ENCODE data around the gene NUDT17.
"Not testable (repeated sequence)": the region's sequence is repeated elsewhere in the genome, so short reads cannot be mapped to it uniquely, and the experiment has no call there.

NUDT17 gene

DNA sequence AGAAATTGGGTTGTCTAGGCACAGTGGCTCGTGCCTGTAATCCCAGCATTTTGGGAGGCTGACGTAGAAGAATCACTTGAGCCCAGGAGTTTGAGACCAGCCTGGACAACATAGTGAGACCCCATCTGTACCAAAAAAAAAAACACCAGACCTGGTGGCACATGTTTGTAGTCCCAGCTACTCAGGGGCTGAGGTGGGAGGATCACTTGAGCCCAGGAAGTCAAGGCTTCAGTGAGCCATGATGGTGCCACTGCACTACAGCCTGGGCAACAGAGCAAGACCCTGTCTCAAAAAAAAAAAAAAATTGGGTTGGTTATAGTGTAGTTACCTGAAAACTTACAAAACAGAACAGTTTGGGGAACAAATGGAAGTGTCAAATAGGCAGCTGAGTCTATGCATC, 14.6 kb upstream of the NUDT17 start:
- not testable (repeated sequence) for H3K4me1 ChIP-seq (ENCODE audit: control insufficient read depth, low read depth, low read length); H4K8ac ChIP-seq (ENCODE audit: low read depth, low read length); H3K9ac ChIP-seq (ENCODE audit: low read length); H3K79me2 ChIP-seq (ENCODE audit: control insufficient read depth, insufficient read depth, low read length); H3K4me2 ChIP-seq (ENCODE audit: low read length); H2BK5ac ChIP-seq (ENCODE audit: low read length); H2AK5ac ChIP-seq (ENCODE audit: low read length); H3K79me1 ChIP-seq (ENCODE audit: low read length); H3K4me3 ChIP-seq (ENCODE audit: low read length); H3K4ac ChIP-seq (ENCODE audit: low read depth, low read length); H3K23ac ChIP-seq (ENCODE audit: low read length); H3K27me3 ChIP-seq (ENCODE audit: insufficient read depth, low read length, poor library complexity); H2BK15ac ChIP-seq (replicated peaks; ENCODE audit: low read depth); H2BK120ac ChIP-seq (ENCODE audit: low read depth, low read length); H3K27ac ChIP-seq (ENCODE audit: low read depth, low read length); H3K18ac ChIP-seq (ENCODE audit: low read length); H3K56ac ChIP-seq (ENCODE audit: low read length); DNase-seq; H4K5ac ChIP-seq (ENCODE audit: low read length)
- H3K36me3 ChIP-seq (ENCODE audit: control insufficient read depth, insufficient read depth, low read length) = peaks cover 16% of the 10 kb centered on the region
- no CpG with 5 or more reads among the region's 2 CpGs for WGBS (ENCODE audit: extremely low coverage, insufficient coverage, low lambda C conversion rate)

DNA sequence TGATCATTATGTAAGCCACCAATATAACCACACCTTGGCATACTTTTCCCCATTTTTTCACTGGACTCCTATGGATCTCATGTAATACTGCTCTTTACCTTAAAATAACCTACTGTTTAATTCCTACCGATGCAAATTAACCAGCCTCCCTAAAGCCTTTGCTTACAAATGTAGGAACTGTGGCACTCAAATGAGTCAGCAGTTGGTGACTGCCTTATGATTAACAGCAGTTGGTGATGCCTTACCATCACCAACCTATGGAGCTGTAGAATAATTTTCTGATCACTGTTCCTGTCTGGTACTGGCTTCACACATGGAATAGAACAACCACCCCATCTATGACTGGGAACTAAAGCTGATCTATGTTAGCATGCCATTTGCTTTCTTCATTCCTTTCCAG, 7.8 kb upstream of the NUDT17 start:
- Histone ChIP-seq H3K36me3 (ENCODE audit: control insufficient read depth, insufficient read depth, low read length) (peaks cover 23% of the 10 kb centered on the region), H2BK120ac (ENCODE audit: low read depth, low read length) (no peak overlapping the region), H3K4ac (ENCODE audit: low read depth, low read length) (no peak overlapping the region), H3K9ac (ENCODE audit: low read length) (no peak overlapping the region), H2BK15ac (replicated peaks; ENCODE audit: low read depth) (no peak overlapping the region), H4K5ac (ENCODE audit: low read length) (no peak overlapping the region), H2BK5ac (ENCODE audit: low read length) (no peak overlapping the region), H3K4me3 (ENCODE audit: low read length) (no peak overlapping the region), H3K18ac (ENCODE audit: low read length) (no peak overlapping the region), H3K79me2 (ENCODE audit: control insufficient read depth, insufficient read depth, low read length) (no peaks in the 10 kb centered on the region), H3K23ac (ENCODE audit: low read length) (no peak overlapping the region), H3K4me1 (ENCODE audit: control insufficient read depth, low read depth, low read length) (no peaks in the 10 kb centered on the region), H3K27ac (ENCODE audit: low read depth, low read length) (no peak overlapping the region), H3K4me2 (ENCODE audit: low read length) (no peak overlapping the region), H3K27me3 (ENCODE audit: insufficient read depth, low read length, poor library complexity) (no peaks in the 10 kb centered on the region), H3K79me1 (ENCODE audit: low read length) (no peaks in the 10 kb centered on the region), H2AK5ac (ENCODE audit: low read length) (no peak overlapping the region), H3K56ac (ENCODE audit: low read length) (no peak overlapping the region), H4K8ac (ENCODE audit: low read depth, low read length) (no peak overlapping the region)
- DNase-seq = no peak
- no CpG with 5 or more reads among the region's 1 CpG for WGBS (ENCODE audit: extremely low coverage, insufficient coverage, low lambda C conversion rate)

DNA sequence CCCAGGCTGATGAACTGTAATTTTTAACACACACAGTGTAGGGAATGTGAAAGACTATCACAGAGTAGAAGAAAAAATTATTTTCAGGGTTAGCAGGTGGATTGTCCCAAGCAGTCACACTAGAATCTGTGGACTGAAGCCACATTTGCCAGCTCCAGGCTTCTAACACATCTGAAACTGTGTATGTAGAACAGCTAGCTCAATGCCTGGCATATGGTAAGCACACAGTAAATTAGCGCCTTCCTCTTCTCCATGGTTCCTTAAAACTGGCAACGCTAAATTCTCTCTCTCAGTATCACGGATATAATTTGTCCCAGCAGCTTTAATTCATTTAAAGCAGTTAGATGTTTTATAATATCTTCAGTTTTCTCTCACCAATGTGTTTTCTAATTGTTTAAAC, 2.4 kb upstream of the NUDT17 start:
- Histone ChIP-seq H3K4ac (ENCODE audit: low read depth, low read length) (no peak overlapping the region), H3K79me1 (ENCODE audit: low read length) (no peaks in the 10 kb centered on the region), H3K4me1 (ENCODE audit: control insufficient read depth, low read depth, low read length) (no peaks in the 10 kb centered on the region), H3K79me2 (ENCODE audit: control insufficient read depth, insufficient read depth, low read length) (no peaks in the 10 kb centered on the region), H4K8ac (ENCODE audit: low read depth, low read length) (no peak overlapping the region), H3K56ac (ENCODE audit: low read length) (no peak overlapping the region), H2BK15ac (replicated peaks; ENCODE audit: low read depth) (no peak overlapping the region), H3K4me2 (ENCODE audit: low read length) (no peak overlapping the region), H2BK120ac (ENCODE audit: low read depth, low read length) (no peak overlapping the region), H2AK5ac (ENCODE audit: low read length) (no peak overlapping the region), H3K23ac (ENCODE audit: low read length) (no peak overlapping the region), H4K5ac (ENCODE audit: low read length) (no peak overlapping the region), H2BK5ac (ENCODE audit: low read length) (no peak overlapping the region), H3K4me3 (ENCODE audit: low read length) (no peak overlapping the region), H3K36me3 (ENCODE audit: control insufficient read depth, insufficient read depth, low read length) (peaks cover 12% of the 10 kb centered on the region), H3K27ac (ENCODE audit: low read depth, low read length) (no peak overlapping the region), H3K18ac (ENCODE audit: low read length) (no peak overlapping the region), H3K9ac (ENCODE audit: low read length) (no peak overlapping the region), H3K27me3 (ENCODE audit: insufficient read depth, low read length, poor library complexity) (no peaks in the 10 kb centered on the region)
- no peak for DNase-seq
- WGBS (ENCODE audit: extremely low coverage, insufficient coverage, low lambda C conversion rate) = no CpG with 5 or more reads among the region's 3 CpGs

DNA sequence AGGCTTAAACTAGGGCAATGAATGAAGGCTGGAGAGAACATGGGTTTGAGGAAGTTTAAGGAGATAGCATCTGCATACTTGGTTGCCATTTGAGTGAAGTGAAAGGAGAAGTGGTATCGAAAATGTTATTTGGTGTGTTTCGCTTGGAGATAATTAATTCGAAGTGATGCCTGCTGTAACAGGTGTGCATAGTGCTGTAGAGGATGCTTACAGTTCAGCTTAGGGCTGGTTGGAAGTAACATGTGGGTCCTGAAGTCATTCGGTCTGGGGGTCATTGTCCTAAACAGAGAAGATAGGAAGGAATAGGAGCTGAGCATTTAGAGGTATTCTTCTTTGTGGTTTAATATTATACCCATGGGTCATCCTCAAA, 301 bp upstream of the NUDT17 start:
- WGBS (ENCODE audit: extremely low coverage, insufficient coverage, low lambda C conversion rate) = 100% methylated on average over 2 of the region's 4 CpGs
- H3K36me3 ChIP-seq (ENCODE audit: control insufficient read depth, insufficient read depth, low read length) = peaks cover 12% of the 10 kb centered on the region
- no peaks in the 10 kb centered on the region for H3K79me1 ChIP-seq (ENCODE audit: low read length)
- no peak overlapping the region for H2BK15ac ChIP-seq (replicated peaks; ENCODE audit: low read depth)
- H4K8ac ChIP-seq (ENCODE audit: low read depth, low read length) = no peak overlapping the region
- no peak overlapping the region for H4K5ac ChIP-seq (ENCODE audit: low read length)
- no peak overlapping the region for H3K56ac ChIP-seq (ENCODE audit: low read length)
- H3K4me2 ChIP-seq (ENCODE audit: low read length) = peak overlapping the region; percentile 8
- H3K4me3 ChIP-seq (ENCODE audit: low read length) = no peak overlapping the region
- H3K79me2 ChIP-seq (ENCODE audit: control insufficient read depth, insufficient read depth, low read length) = no peaks in the 10 kb centered on the region
- H2BK120ac ChIP-seq (ENCODE audit: low read depth, low read length) = no peak overlapping the region
- no peak overlapping the region for H3K18ac ChIP-seq (ENCODE audit: low read length)
- no peak overlapping the region for H2AK5ac ChIP-seq (ENCODE audit: low read length)
- H3K23ac ChIP-seq (ENCODE audit: low read length) = no peak overlapping the region
- no peaks in the 10 kb centered on the region for H3K4me1 ChIP-seq (ENCODE audit: control insufficient read depth, low read depth, low read length)
- H3K27ac ChIP-seq (ENCODE audit: low read depth, low read length) = no peak overlapping the region
- H2BK5ac ChIP-seq (ENCODE audit: low read length) = no peak overlapping the region
- no peak for DNase-seq
- H3K4ac ChIP-seq (ENCODE audit: low read depth, low read length) = no peak overlapping the region
- no peaks in the 10 kb centered on the region for H3K27me3 ChIP-seq (ENCODE audit: insufficient read depth, low read length, poor library complexity)
- no peak overlapping the region for H3K9ac ChIP-seq (ENCODE audit: low read length)

DNA sequence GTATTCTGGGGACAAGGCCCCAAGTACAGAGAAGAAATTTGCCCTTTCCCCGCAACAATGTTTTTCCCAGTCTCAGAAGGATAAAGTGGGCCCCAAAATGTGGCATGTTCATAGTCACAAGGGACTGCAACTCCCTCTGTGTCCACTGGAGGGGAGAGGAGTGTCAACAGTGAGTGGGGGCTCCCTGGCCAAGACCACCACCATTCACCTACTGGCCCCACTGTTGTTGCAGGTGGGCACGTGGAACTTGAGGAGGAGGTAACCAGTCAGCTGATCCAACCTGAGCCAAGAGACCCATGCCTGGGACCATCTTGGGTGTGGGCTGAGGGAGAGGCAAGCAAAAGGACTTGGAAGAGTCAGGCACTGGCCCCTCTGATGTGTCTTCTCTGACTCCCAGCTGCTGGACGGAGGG, 777 bp downstream of the NUDT17 start:
- peak overlapping the region; percentile 66 for H3K4me3 ChIP-seq (ENCODE audit: low read length)

DNA sequence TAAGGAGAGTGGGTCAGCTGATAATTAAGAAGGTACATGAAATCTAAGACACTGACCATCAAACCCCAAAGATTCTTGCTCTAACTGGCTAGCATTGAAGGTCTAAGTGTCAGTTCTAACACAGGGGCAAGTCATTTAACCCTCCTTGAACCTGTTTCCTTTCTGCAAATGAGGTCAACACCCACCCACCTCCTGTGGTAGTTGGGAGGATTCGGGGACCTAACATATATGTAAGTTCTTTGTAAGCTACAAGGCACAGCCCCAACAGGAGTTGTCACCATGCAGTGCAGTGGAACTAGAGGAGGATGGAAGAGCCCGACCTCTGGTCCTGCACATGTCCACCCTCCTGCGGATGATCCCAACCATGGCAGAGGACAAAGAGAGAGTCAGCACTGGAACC, 2.4 kb downstream of the NUDT17 start:
- H2AK5ac ChIP-seq (ENCODE audit: low read length) = no peak overlapping the region

More for the DNA sequence above, 777 bp downstream of the NUDT17 start:
- Histone ChIP-seq H3K4ac (ENCODE audit: low read depth, low read length) (no peak overlapping the region), H3K56ac (ENCODE audit: low read length) (peak overlapping the region; percentile 95), H2BK15ac (replicated peaks; ENCODE audit: low read depth) (no peak overlapping the region), H3K27me3 (ENCODE audit: insufficient read depth, low read length, poor library complexity) (no peaks in the 10 kb centered on the region), H4K8ac (ENCODE audit: low read depth, low read length) (no peak overlapping the region), H3K79me1 (ENCODE audit: low read length) (no peaks in the 10 kb centered on the region), H3K4me1 (ENCODE audit: control insufficient read depth, low read depth, low read length) (no peaks in the 10 kb centered on the region), H3K27ac (ENCODE audit: low read depth, low read length) (no peak overlapping the region), H3K79me2 (ENCODE audit: control insufficient read depth, insufficient read depth, low read length) (no peaks in the 10 kb centered on the region), H2BK120ac (ENCODE audit: low read depth, low read length) (no peak overlapping the region), H3K23ac (ENCODE audit: low read length) (no peak overlapping the region), H3K4me2 (ENCODE audit: low read length) (peak overlapping the region; percentile 92), H3K18ac (ENCODE audit: low read length) (peak overlapping the region; percentile 46), H3K36me3 (ENCODE audit: control insufficient read depth, insufficient read depth, low read length) (peaks cover 9% of the 10 kb centered on the region), H2BK5ac (ENCODE audit: low read length) (no peak overlapping the region), H2AK5ac (ENCODE audit: low read length) (no peak overlapping the region), H3K9ac (ENCODE audit: low read length) (peak overlapping the region; percentile 86), H4K5ac (ENCODE audit: low read length) (no peak overlapping the region)
- no CpG with 5 or more reads among the region's 3 CpGs for WGBS (ENCODE audit: extremely low coverage, insufficient coverage, low lambda C conversion rate)
- peak; percentile 65 for DNase-seq

More for the DNA sequence above, 2.4 kb downstream of the NUDT17 start:
- Histone ChIP-seq H3K36me3 (ENCODE audit: control insufficient read depth, insufficient read depth, low read length) (peaks cover 8% of the 10 kb centered on the region), H3K9ac (ENCODE audit: low read length) (no peak overlapping the region), H4K8ac (ENCODE audit: low read depth, low read length) (no peak overlapping the region), H2BK5ac (ENCODE audit: low read length) (no peak overlapping the region), H3K4me3 (ENCODE audit: low read length) (no peak overlapping the region), H3K56ac (ENCODE audit: low read length) (no peak overlapping the region), H2BK15ac (replicated peaks; ENCODE audit: low read depth) (no peak overlapping the region), H3K79me1 (ENCODE audit: low read length) (no peaks in the 10 kb centered on the region), H3K4me1 (ENCODE audit: control insufficient read depth, low read depth, low read length) (no peaks in the 10 kb centered on the region), H3K4ac (ENCODE audit: low read depth, low read length) (no peak overlapping the region), H3K79me2 (ENCODE audit: control insufficient read depth, insufficient read depth, low read length) (no peaks in the 10 kb centered on the region), H3K27me3 (ENCODE audit: insufficient read depth, low read length, poor library complexity) (no peaks in the 10 kb centered on the region), H3K23ac (ENCODE audit: low read length) (no peak overlapping the region), H3K18ac (ENCODE audit: low read length) (no peak overlapping the region), H4K5ac (ENCODE audit: low read length) (no peak overlapping the region), H2BK120ac (ENCODE audit: low read depth, low read length) (no peak overlapping the region), H3K27ac (ENCODE audit: low read depth, low read length) (no peak overlapping the region), H3K4me2 (ENCODE audit: low read length) (no peak overlapping the region)
- no peak for DNase-seq
- no CpG with 5 or more reads among the region's 3 CpGs for WGBS (ENCODE audit: extremely low coverage, insufficient coverage, low lambda C conversion rate)

Measured in mesendoderm (in vitro differentiated cells).